Hepatocyte (in vitro differentiated cells): Measurements from ENCODE around the gene GABBR1. TPM values are rescaled to one million over a fixed set of nuclear protein-coding genes. Genes with fewer than 3 reads are reported as not detected.

Source experiments
- DNase-seq: peaks from one replicate; pipeline ENCODE4 v3.0.0-alpha.2; 2016; ENCODE audit warnings: low spot score
- H2AFZ ChIP-seq: fragments of 200-600 bp; sonication (generic); 2 replicates; pipeline ENCODE4 v1.6.0; 2016; ENCODE audit warnings: antibody characterized with exemption, mild to moderate bottlenecking
- H3K27ac ChIP-seq: fragments of 200-600 bp; sonication (generic); 2 replicates; pipeline ENCODE4 v1.5.1; 2016; ENCODE audit warnings: mild to moderate bottlenecking
- H3K27me3 ChIP-seq: fragments of 200-600 bp; sonication (generic); 2 replicates; pipeline ENCODE4 v1.6.1; 2016
- H3K36me3 ChIP-seq: fragments of 200-600 bp; sonication (generic); replicated peaks from 2 replicates; pipeline ENCODE4 v1.5.1; 2016; ENCODE audit warnings: low read depth; ENCODE audit not compliant: insufficient read depth
- H3K4me1 ChIP-seq: fragments of 200-600 bp; sonication (generic); 2 replicates; pipeline ENCODE4 v1.5.1; 2016; ENCODE audit warnings: mild to moderate bottlenecking, moderate library complexity; ENCODE audit not compliant: insufficient read depth
- H3K4me2 ChIP-seq: fragments of 200-600 bp; sonication (generic); 2 replicates; pipeline ENCODE4 v1.6.0; 2016
- H3K4me3 ChIP-seq: fragments of 200-600 bp; sonication (generic); 2 replicates; pipeline ENCODE4 v1.5.1; 2016; ENCODE audit warnings: mild to moderate bottlenecking
- H3K79me2 ChIP-seq: fragments of 200-600 bp; sonication (generic); 2 replicates; pipeline ENCODE4 v1.6.0; 2017; ENCODE audit warnings: mild to moderate bottlenecking
- H3K9me2 ChIP-seq: fragments of 200-600 bp; sonication (generic); replicated peaks from 2 replicates; pipeline ENCODE4 v1.6.0; 2017; ENCODE audit warnings: mild to moderate bottlenecking; ENCODE audit not compliant: insufficient read depth
- H3K9me3 ChIP-seq: fragments of 200-600 bp; sonication (generic); 2 replicates; pipeline ENCODE4 v1.5.1; 2016; ENCODE audit warnings: low read depth, mild to moderate bottlenecking
- H4K20me1 ChIP-seq: fragments of 200-600 bp; sonication (generic); 2 replicates; pipeline ENCODE4 v1.6.0; 2016; ENCODE audit warnings: mild to moderate bottlenecking; ENCODE audit not compliant: insufficient read depth, poor library complexity, severe bottlenecking
- EZH2 ChIP-seq: fragments of 200-600 bp; sonication (generic); IDR thresholded peaks from 2 replicates; pipeline ENCODE4 v1.6.1; 2016; ENCODE audit warnings: antibody characterized with exemption, mild to moderate bottlenecking, borderline replicate concordance
- EZH2phosphoT487 ChIP-seq: fragments of 200-600 bp; sonication (generic); IDR thresholded peaks from one replicate; pipeline ENCODE4 v1.6.1; 2018; ENCODE audit warnings: antibody characterized with exemption, mild to moderate bottlenecking, low read depth, moderate library complexity; ENCODE audit not compliant: unreplicated experiment, severe bottlenecking
- WGBS: methylation state at CpG from one replicate; pipeline ENCODE4 v1.1.6; 2016; ENCODE audit warnings: low lambda C conversion rate; ENCODE audit errors: missing lambda C conversion rate; 5-methylcytosine and 5-hydroxymethylcytosine counted together
- polyA plus RNA-seq: library from polyadenylated mRNA; unstranded; fragments of >200 nt; fragmentation: Nextera tagmentation; extraction: Ambion mirVana; gene quantifications from 2 replicates; pipeline ENCODE4 v1.2.1, GENCODE V29; 2016
- total RNA-seq: library from RNA; depleted of rRNA; stranded (reverse); fragments of >200 nt; gene quantifications from 2 replicates; pipeline ENCODE4 v1.2.3, GENCODE V29; 2014
- TF ChIP-seq, protein P1 (sequence below): fragments of 200-600 bp; sonication (generic); IDR thresholded peaks from 2 replicates; pipeline ENCODE4 v1.5.1; 2016; ENCODE audit warnings: antibody characterized with exemption, mild to moderate bottlenecking; ENCODE audit not compliant: poor library complexity

The GABBR1 gene
- total and polyA plus RNA-seq, 2 experiments from 2014 or later, result 9.9 to 11.3 TPM

DNA sequence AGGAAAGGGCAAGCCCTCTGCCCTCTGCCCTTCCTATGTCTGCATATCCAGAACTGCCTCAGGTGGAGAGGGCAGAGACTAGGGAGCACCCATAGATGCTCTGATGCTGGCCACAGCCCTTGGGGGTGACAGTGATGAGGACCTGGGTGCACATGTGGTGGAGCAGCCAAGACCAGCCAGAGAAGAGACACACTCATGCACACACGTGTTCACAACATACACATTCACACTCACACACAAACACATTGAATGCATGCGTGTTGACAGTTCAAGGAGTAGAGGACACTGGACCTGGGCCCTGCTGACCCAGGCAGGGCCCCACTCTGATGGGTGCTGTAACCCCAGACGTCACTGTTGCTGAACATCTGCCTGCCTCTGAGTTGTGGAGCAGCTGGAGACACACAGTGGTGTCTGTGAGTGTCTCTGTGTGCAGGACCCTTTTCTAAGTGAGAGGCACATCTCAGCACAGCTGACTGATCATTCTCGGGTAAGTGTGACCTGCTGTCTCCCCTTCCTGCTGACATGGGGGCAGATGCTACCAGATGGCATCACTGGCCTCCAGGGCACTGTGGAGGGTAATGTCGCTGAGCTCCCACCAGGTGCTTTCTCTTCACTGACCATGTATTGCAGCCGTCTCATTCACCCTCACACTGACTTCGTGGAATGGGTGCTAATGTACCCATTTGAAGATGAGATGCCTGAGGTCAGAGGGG, 115.1 kb downstream of the GABBR1 start:
- Histone ChIP-seq H2AFZ (no peak overlapping the region), H3K9me3 (no peaks in the 10 kb centered on the region), H3K36me3 (no peaks in the 10 kb centered on the region), H3K4me1 (no peaks in the 10 kb centered on the region), H4K20me1 (no peaks in the 10 kb centered on the region), H3K79me2 (no peaks in the 10 kb centered on the region), H3K4me3 (no peak overlapping the region), H3K27me3 (no peaks in the 10 kb centered on the region), H3K27ac (no peak overlapping the region), H3K4me2 (no peak overlapping the region), H3K9me2 (no peaks in the 10 kb centered on the region)
- DNase-seq, result no peak
- TF ChIP-seq EZH2phosphoT487, result no peak
- TF ChIP-seq, protein P1, sequence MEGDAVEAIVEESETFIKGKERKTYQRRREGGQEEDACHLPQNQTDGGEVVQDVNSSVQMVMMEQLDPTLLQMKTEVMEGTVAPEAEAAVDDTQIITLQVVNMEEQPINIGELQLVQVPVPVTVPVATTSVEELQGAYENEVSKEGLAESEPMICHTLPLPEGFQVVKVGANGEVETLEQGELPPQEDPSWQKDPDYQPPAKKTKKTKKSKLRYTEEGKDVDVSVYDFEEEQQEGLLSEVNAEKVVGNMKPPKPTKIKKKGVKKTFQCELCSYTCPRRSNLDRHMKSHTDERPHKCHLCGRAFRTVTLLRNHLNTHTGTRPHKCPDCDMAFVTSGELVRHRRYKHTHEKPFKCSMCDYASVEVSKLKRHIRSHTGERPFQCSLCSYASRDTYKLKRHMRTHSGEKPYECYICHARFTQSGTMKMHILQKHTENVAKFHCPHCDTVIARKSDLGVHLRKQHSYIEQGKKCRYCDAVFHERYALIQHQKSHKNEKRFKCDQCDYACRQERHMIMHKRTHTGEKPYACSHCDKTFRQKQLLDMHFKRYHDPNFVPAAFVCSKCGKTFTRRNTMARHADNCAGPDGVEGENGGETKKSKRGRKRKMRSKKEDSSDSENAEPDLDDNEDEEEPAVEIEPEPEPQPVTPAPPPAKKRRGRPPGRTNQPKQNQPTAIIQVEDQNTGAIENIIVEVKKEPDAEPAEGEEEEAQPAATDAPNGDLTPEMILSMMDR, result no peak
- no peak for TF ChIP-seq EZH2
- 90% methylated on average over 7 of the region's 7 CpGs for whole genome bisulfite sequencing

DNA sequence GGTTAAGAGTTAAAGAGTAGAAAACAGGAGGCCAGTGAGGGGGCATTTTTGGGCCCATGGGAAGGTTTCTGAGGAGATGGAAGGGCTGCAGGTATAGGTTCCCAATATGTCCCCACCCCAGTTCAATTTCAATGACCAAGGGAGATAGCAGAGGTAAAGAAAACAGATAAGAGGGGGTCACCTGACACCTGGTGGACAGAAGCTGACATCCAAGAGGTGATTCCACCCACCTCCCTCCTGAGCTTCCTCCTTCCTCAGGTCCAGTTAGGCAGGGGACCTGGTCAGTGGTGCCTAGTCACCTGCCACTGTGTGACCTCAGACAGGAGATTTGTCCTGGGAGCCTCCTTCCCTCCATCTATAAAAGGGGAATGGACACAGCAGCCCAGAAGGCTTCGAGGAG, 115.7 kb downstream of the GABBR1 start:
- 82% methylated on average over 1 of the region's 1 CpG for WGBS
- Histone ChIP-seq H3K27ac (no peak overlapping the region), H3K4me1 (no peaks in the 10 kb centered on the region), H3K9me2 (no peaks in the 10 kb centered on the region), H4K20me1 (no peaks in the 10 kb centered on the region), H3K79me2 (no peaks in the 10 kb centered on the region), H2AFZ (no peak overlapping the region), H3K4me3 (no peak overlapping the region), H3K27me3 (no peaks in the 10 kb centered on the region), H3K36me3 (no peaks in the 10 kb centered on the region), H3K9me3 (no peaks in the 10 kb centered on the region), H3K4me2 (no peak overlapping the region)
- TF ChIP-seq EZH2phosphoT487 (no peak), EZH2 (no peak)
- TF ChIP-seq, protein P1, result no peak
- DNase-seq, result no peak

DNA sequence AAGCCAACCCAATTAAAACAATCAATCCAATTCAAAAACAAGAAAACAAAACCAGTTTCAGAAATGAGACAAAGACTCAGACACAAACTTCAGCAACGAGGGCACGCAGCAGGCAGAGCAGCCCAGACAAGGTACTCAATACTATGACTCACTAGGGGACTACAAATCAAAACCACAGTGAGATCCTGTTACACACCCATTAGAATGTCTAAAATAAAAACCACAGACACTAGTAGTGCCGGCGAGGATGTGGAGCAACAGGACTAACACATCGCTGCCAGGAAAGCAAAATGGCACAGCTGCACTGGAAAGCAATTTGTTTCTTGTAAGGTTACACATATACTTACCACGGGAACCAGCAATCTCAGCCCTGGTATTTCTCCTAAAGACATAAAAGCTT, 116.9 kb downstream of the GABBR1 start:
- H3K4me1 ChIP-seq, result no peaks in the 10 kb centered on the region
- no peak overlapping the region for H2AFZ ChIP-seq
- no peaks in the 10 kb centered on the region for H3K79me2 ChIP-seq
- H3K27ac ChIP-seq, result no peak overlapping the region
- TF ChIP-seq EZH2, result no peak
- TF ChIP-seq, protein P1, result no peak
- TF ChIP-seq EZH2phosphoT487, result no peak
- H3K9me2 ChIP-seq, result no peaks in the 10 kb centered on the region
- no peak for DNase-seq
- no peak overlapping the region for H3K4me2 ChIP-seq
- H3K4me3 ChIP-seq, result no peak overlapping the region
- H4K20me1 ChIP-seq, result no peaks in the 10 kb centered on the region
- no peaks in the 10 kb centered on the region for H3K27me3 ChIP-seq
- no peaks in the 10 kb centered on the region for H3K36me3 ChIP-seq
- WGBS, result 58% methylated on average over 6 of the region's 6 CpGs
- no peaks in the 10 kb centered on the region for H3K9me3 ChIP-seq
